Mesenchymal stem cell (in vitro differentiated cells and primary cell): Measurements from ENCODE around the gene CBL.

Experiments
- DNase-seq: peaks from one replicate; pipeline ENCODE4 v3.0.0-alpha.2; 2013
- H2AFZ ChIP-seq: one replicate; pipeline ENCODE4 v1.6.1; 2013; ENCODE audit warnings: low read depth, mild to moderate bottlenecking, control low read depth, inconsistent platforms, low read length, moderate library complexity
- H2AK5ac ChIP-seq: 2 replicates; pipeline ENCODE4 v1.6.1; 2013; ENCODE audit warnings: low read length, moderate library complexity, mild to moderate bottlenecking, inconsistent platforms; ENCODE audit not compliant: severe bottlenecking
- H2BK120ac ChIP-seq: one replicate; pipeline ENCODE4 v1.6.1; 2013; ENCODE audit warnings: low read depth, mild to moderate bottlenecking, inconsistent platforms, low read length, moderate library complexity
- H2BK12ac ChIP-seq, 2 experiments: one replicate each; pipeline ENCODE4 v1.6.1; 2013; ENCODE audit warnings: inconsistent platforms in 2 of 2, low read length in 2 of 2, mild to moderate bottlenecking in 2 of 2, moderate library complexity in 2 of 2, control low read depth in 1 of 2
- H2BK15ac ChIP-seq: one replicate; pipeline ENCODE4 v1.6.1; 2013; ENCODE audit warnings: mild to moderate bottlenecking, low read depth, inconsistent platforms; ENCODE audit not compliant: poor library complexity, severe bottlenecking
- H2BK5ac ChIP-seq: 2 replicates; pipeline ENCODE4 v1.6.1; 2013; ENCODE audit warnings: low read depth, mild to moderate bottlenecking, low read length, control low read depth, inconsistent platforms; ENCODE audit not compliant: poor library complexity, severe bottlenecking
- H3K14ac ChIP-seq, 2 experiments: one replicate each; pipeline ENCODE4 v1.6.1; 2013; ENCODE audit warnings: inconsistent platforms in 2 of 2, low read length in 2 of 2, control low read depth in 1 of 2, mild to moderate bottlenecking in 1 of 2, moderate library complexity in 1 of 2
- H3K18ac ChIP-seq, 2 experiments: one replicate each; pipeline ENCODE4 v1.6.1; 2013; ENCODE audit warnings: inconsistent platforms in 2 of 2, low read length in 2 of 2, control low read depth in 1 of 2, low read depth in 1 of 2, mild to moderate bottlenecking in 1 of 2
- H3K23ac ChIP-seq, 2 experiments: one replicate each; pipeline ENCODE4 v1.6.1; 2013; ENCODE audit warnings: inconsistent platforms in 2 of 2, low read length in 2 of 2, mild to moderate bottlenecking in 2 of 2, moderate library complexity in 2 of 2, control low read depth in 1 of 2
- H3K27ac ChIP-seq: 2 replicates; pipeline ENCODE4 v1.5.1; 2013; ENCODE audit warnings: mild to moderate bottlenecking, moderate library complexity, low read length, control low read depth, inconsistent platforms; ENCODE audit not compliant: poor library complexity, severe bottlenecking
- H3K27me3 ChIP-seq, 2 experiments: 2 replicates each; pipeline versions ENCODE4 v1.6.1 to v1.7.0; 2013; ENCODE audit warnings: low read length in 2 of 2, mild to moderate bottlenecking in 2 of 2, moderate library complexity in 2 of 2, control low read depth in 1 of 2, inconsistent platforms in 1 of 2; ENCODE audit not compliant: control insufficient read depth in 1 of 2, insufficient read depth in 1 of 2
- H3K36me3 ChIP-seq, 2 experiments: 2 replicates each; pipeline versions ENCODE4 v1.6.1 to v1.7.0; 2013; ENCODE audit warnings: low read length in 2 of 2, control low read depth in 1 of 2, inconsistent platforms in 1 of 2, low read depth in 1 of 2, mild to moderate bottlenecking in 1 of 2; ENCODE audit not compliant: insufficient read depth in 2 of 2, control insufficient read depth in 1 of 2
- H3K4ac ChIP-seq, 2 experiments: one replicate each; pipeline ENCODE4 v1.6.1; 2013; ENCODE audit warnings: inconsistent platforms in 2 of 2, low read length in 2 of 2, mild to moderate bottlenecking in 2 of 2, moderate library complexity in 2 of 2, control low read depth in 1 of 2, low read depth in 1 of 2
- H3K4me1 ChIP-seq: 2 replicates; pipeline ENCODE4 v1.6.1; 2013; ENCODE audit warnings: low read depth, low read length, control low read depth; ENCODE audit not compliant: control insufficient read depth, insufficient read depth
- H3K4me2 ChIP-seq: 2 replicates; pipeline ENCODE4 v1.6.1; 2013; ENCODE audit warnings: low read length, mild to moderate bottlenecking, inconsistent platforms; ENCODE audit not compliant: poor library complexity, severe bottlenecking
- H3K4me3 ChIP-seq, 2 experiments: 2 replicates each; pipeline versions ENCODE4 v1.5.1 to v1.7.0; 2013; ENCODE audit warnings: low read length in 2 of 2, mild to moderate bottlenecking in 2 of 2, control low read depth in 1 of 2, low read depth in 1 of 2; ENCODE audit not compliant: insufficient read depth in 1 of 2
- H3K79me1 ChIP-seq: replicated peaks from 2 replicates; pipeline ENCODE4 v1.6.1; 2013; ENCODE audit warnings: mild to moderate bottlenecking, control low read depth, low read length, inconsistent platforms; ENCODE audit not compliant: poor library complexity, severe bottlenecking
- H3K9ac ChIP-seq: 2 replicates; pipeline ENCODE4 v1.7.0; 2013; ENCODE audit warnings: mild to moderate bottlenecking, low read length, moderate library complexity
- H3K9me3 ChIP-seq: 2 replicates; pipeline ENCODE4 v1.7.0; 2013; ENCODE audit warnings: mild to moderate bottlenecking, low read length; ENCODE audit not compliant: control insufficient read depth
- H4K8ac ChIP-seq: one replicate; pipeline ENCODE4 v1.6.1; 2013; ENCODE audit warnings: inconsistent platforms, mild to moderate bottlenecking, low read length, moderate library complexity
- H4K91ac ChIP-seq: one replicate; pipeline ENCODE4 v1.6.1; 2013; ENCODE audit warnings: mild to moderate bottlenecking, low read length, inconsistent platforms
- WGBS: methylation state at CpG from one replicate; pipeline ENCODE4 v1.1.7; 2013; ENCODE audit warnings: mixed read lengths; 5-methylcytosine and 5-hydroxymethylcytosine counted together

Gene CBL

GRCh38 chr11:119334174-119334930 is 128.2 kb downstream of the CBL start, which contains the start of gene RNF26:
Gene RNF26 (plus strand): TSS chr11:119334527. CDS start chr11:119335123, 596 bp downstream.
- Histone ChIP-seq H2AK5ac (no peak within 1 kb of the TSS), H3K4me3 (peak within 1 kb of the TSS; percentile 83 to 94), H2BK15ac (no peak within 1 kb of the TSS), H3K36me3 (peaks cover 15 to 17% of the 10 kb centered on the region in 2 experiments), H3K14ac (peak within 1 kb of the TSS in 1 of 2 experiments; percentile 50), H3K27ac (no peak within 1 kb of the TSS), H3K9ac (peak within 1 kb of the TSS; percentile 93), H4K8ac (peak within 1 kb of the TSS; percentile 90), H2AFZ (no peak within 1 kb of the TSS), H2BK120ac (no peak within 1 kb of the TSS), H3K27me3 (peaks cover 5 to 13% of the 10 kb centered on the region in 2 experiments), H3K4me1 (peaks cover 26% of the 10 kb centered on the region), H2BK12ac (peak within 1 kb of the TSS in 1 of 2 experiments; percentile 12), H3K4me2 (peak within 1 kb of the TSS; percentile 84), H3K4ac (no peak within 1 kb of the TSS), H4K91ac (peak within 1 kb of the TSS; percentile 54), H3K9me3 (no peaks in the 10 kb centered on the region), H3K23ac (peak within 1 kb of the TSS in 1 of 2 experiments; percentile 78), H3K79me1 (peaks cover 30% of the 10 kb centered on the region), H2BK5ac (no peak within 1 kb of the TSS), H3K18ac (peak within 1 kb of the TSS; percentile 59 to 61)
- WGBS, result under 1% methylated on average over 52 of the region's 54 CpGs
- DNase-seq, result peak; percentile 99

- H2BK12ac ChIP-seq, result peak overlapping the region in 1 of 2 experiments; percentile 12
- H3K4me1 ChIP-seq, result peaks cover 34% of the 10 kb centered on the region
- H3K27ac ChIP-seq, result no peak overlapping the region
- H3K14ac ChIP-seq, result no peak overlapping the region
- H2AK5ac ChIP-seq, result no peak overlapping the region
- peak overlapping the region; percentile 93 for H3K9ac ChIP-seq
- no peak overlapping the region for H3K18ac ChIP-seq
- H3K4ac ChIP-seq, result no peak overlapping the region
- H3K23ac ChIP-seq, result no peak overlapping the region
- no peaks in the 10 kb centered on the region for H3K9me3 ChIP-seq
- no peak overlapping the region for H2BK5ac ChIP-seq
- DNase-seq, result no peak
- H2BK15ac ChIP-seq, result no peak overlapping the region
- H4K8ac ChIP-seq, result no peak overlapping the region
- H3K27me3 ChIP-seq, result peaks cover 0 to 15% of the 10 kb centered on the region in 2 experiments
- no peak overlapping the region for H2AFZ ChIP-seq
- peak overlapping the region; percentile 30 to 94 for H3K4me3 ChIP-seq
- H4K91ac ChIP-seq, result no peak overlapping the region
- peaks cover 15 to 17% of the 10 kb centered on the region in 2 experiments for H3K36me3 ChIP-seq
- no peak overlapping the region for H2BK120ac ChIP-seq
- H3K79me1 ChIP-seq, result peaks cover 30% of the 10 kb centered on the region
- H3K4me2 ChIP-seq, result peak overlapping the region; percentile 69
- WGBS, result 82% methylated on average over 15 of the region's 15 CpGs
These were observed 129.0 kb downstream of the CBL start for GRCh38 chr11:119335091-119335654.

- WGBS, result 95% methylated on average over 30 of the region's 30 CpGs
- Histone ChIP-seq H3K79me1 (peaks cover 30% of the 10 kb centered on the region), H3K27ac (no peak overlapping the region), H2BK12ac (no peak overlapping the region), H3K9me3 (no peaks in the 10 kb centered on the region), H2BK120ac (no peak overlapping the region), H4K91ac (peak overlapping the region; percentile 64), H3K4me2 (no peak overlapping the region), H3K9ac (peak overlapping the region; percentile 93), H3K23ac (no peak overlapping the region), H3K36me3 (peaks cover 15 to 17% of the 10 kb centered on the region in 2 experiments), H3K4me3 (peak overlapping the region in 1 of 2 experiments; percentile 94), H3K4me1 (peaks cover 39% of the 10 kb centered on the region), H2AK5ac (no peak overlapping the region), H3K4ac (no peak overlapping the region), H3K14ac (no peak overlapping the region), H3K27me3 (peaks cover 0 to 16% of the 10 kb centered on the region in 2 experiments), H3K18ac (no peak overlapping the region), H4K8ac (no peak overlapping the region), H2BK5ac (no peak overlapping the region), H2AFZ (no peak overlapping the region), H2BK15ac (no peak overlapping the region)
- DNase-seq, result no peak
These were observed 129.8 kb downstream of the CBL start for GRCh38 chr11:119335655-119336543.
